Measurements from ENCODE around the gene CCDC142.

Gene CCDC142

GRCh38 chr2:74441690-74442482 lies 40.9 kb downstream of the CCDC142 start, which contains the start of gene RTKN:
TSS of gene RTKN (minus strand) at chr2:74441937. CDS start at chr2:74441816, 121 bp downstream.
- no peak for DNase-seq (ENCODE audit: low read depth in 2 of 2)

GRCh38 chr2:74441170-74441689 lies 41.6 kb downstream of the CCDC142 start:
- no peak for DNase-seq (ENCODE audit: low read depth in 2 of 2)

- DNase-seq (ENCODE audit: low read depth in 2 of 2): peak; percentile 53 to 55
These were observed 42.2 kb downstream of the CCDC142 start for GRCh38 chr2:74440378-74441169.

GRCh38 chr2:74439803-74440377 lies 42.9 kb downstream of the CCDC142 start:
- DNase-seq (ENCODE audit: low read depth in 2 of 2): no peak

GRCh38 chr2:74439373-74439772 lies 43.4 kb downstream of the CCDC142 start:
- DNase-seq (ENCODE audit: low read depth in 2 of 2): no peak

GRCh38 chr2:74438248-74438647 lies 44.5 kb downstream of the CCDC142 start:
- no peak for DNase-seq (ENCODE audit: low read depth in 2 of 2)

- no peak for DNase-seq (ENCODE audit: low read depth in 2 of 2)
These were observed 45.7 kb downstream of the CCDC142 start for GRCh38 chr2:74436848-74437695.

- DNase-seq (ENCODE audit: low read depth in 2 of 2): no peak
These were observed 46.5 kb downstream of the CCDC142 start for GRCh38 chr2:74436111-74436805.

- no peak for DNase-seq (ENCODE audit: low read depth in 2 of 2)
These were observed 52.3 kb downstream of the CCDC142 start for GRCh38 chr2:74430502-74430901.

- no peak for DNase-seq (ENCODE audit: low read depth in 2 of 2)
These were observed 53.0 kb downstream of the CCDC142 start for GRCh38 chr2:74429487-74430451.

GRCh38 chr2:74428675-74429074 lies 54.1 kb downstream of the CCDC142 start:
- DNase-seq (ENCODE audit: low read depth in 2 of 2): no peak

- DNase-seq (ENCODE audit: low read depth in 2 of 2): no peak
These were observed 55.2 kb downstream of the CCDC142 start for GRCh38 chr2:74427551-74427950.

- no peak for DNase-seq (ENCODE audit: low read depth in 2 of 2)
These were observed 56.5 kb downstream of the CCDC142 start for GRCh38 chr2:74426181-74426758.

- no peak for DNase-seq (ENCODE audit: low read depth in 2 of 2)
These were observed 57.3 kb downstream of the CCDC142 start for GRCh38 chr2:74425523-74425922.

- no peak for DNase-seq (ENCODE audit: low read depth in 2 of 2)
These were observed 57.8 kb downstream of the CCDC142 start for GRCh38 chr2:74424995-74425406.

GRCh38 chr2:74424139-74424992 lies 58.4 kb downstream of the CCDC142 start:
- DNase-seq (ENCODE audit: low read depth in 2 of 2): no peak

Measured in fibroblast of skin of left biceps (primary cell).